H1 (cell line): ENCODE measurements around the gene TMEM59L. TPM values are rescaled to one million over a fixed set of nuclear protein-coding genes. Genes with fewer than 3 reads are reported as not detected.

Experiments
- ASH2L ChIP-seq: fragments of 200-600, 300-600 bp; sonication (generic); IDR thresholded peaks from one replicate; pipeline ENCODE4 v1.7.1; 2017; ENCODE audit warnings: low read length
- BRCA1 ChIP-seq: IDR thresholded peaks from 2 replicates; pipeline ENCODE4 v1.6.1; 2012; ENCODE audit warnings: low read depth, low read length, improper control_type of control experiment
- CHD1 ChIP-seq: IDR thresholded peaks from 2 replicates; pipeline ENCODE4 v1.6.1; 2012; ENCODE audit warnings: low read depth, low read length, improper control_type of control experiment
- CHD7 ChIP-seq: fragments of 300-600 bp; sonication (generic); IDR thresholded peaks from 2 replicates; pipeline ENCODE4 v1.7.1; 2012; ENCODE audit warnings: low read length, moderate library complexity, mild to moderate bottlenecking, inconsistent platforms; ENCODE audit not compliant: insufficient replicate concordance
- E2F6 ChIP-seq: IDR thresholded peaks from 2 replicates; pipeline ENCODE4 v1.6.1; 2012; ENCODE audit warnings: inconsistent platforms
- GABPA ChIP-seq: IDR thresholded peaks from 2 replicates; pipeline ENCODE4 v1.6.1; 2011; ENCODE audit warnings: mild to moderate bottlenecking, low read length, moderate library complexity, borderline replicate concordance; ENCODE audit not compliant: insufficient read depth
- KDM4A ChIP-seq: IDR thresholded peaks from one replicate; pipeline ENCODE4 v1.7.1; 2012; ENCODE audit warnings: low read depth, mild to moderate bottlenecking, moderate library complexity, low read length, inconsistent platforms; ENCODE audit not compliant: severe bottlenecking
- RNF2 ChIP-seq: fragments of 200-900, 300-1000 bp; sonication (generic); IDR thresholded peaks from 2 replicates; pipeline ENCODE4 v1.7.1; 2016; ENCODE audit warnings: borderline replicate concordance, low read depth, mild to moderate bottlenecking, antibody characterized with exemption, low read length; ENCODE audit not compliant: poor library complexity, severe bottlenecking; ENCODE audit errors: missing control alignments
- SIRT6 ChIP-seq: IDR thresholded peaks from one replicate; pipeline ENCODE4 v1.7.1; 2012; ENCODE audit warnings: low read length, inconsistent platforms
- polyA plus RNA-seq, 7 experiments: library from polyadenylated mRNA; depleted of rRNA in 3 of 7; stranded (reverse) in 5 of 7; unstranded in 2 of 7; fragments of >200 nt in 5 of 7; fragments of 200-250 nt in 2 of 7; gene quantifications; 1 replicate in 5 of 7; 2 replicates in 1 of 7; 4 replicates in 1 of 7; pipeline versions ENCODE4 v1.2.1 to v1.2.3, GENCODE V29; 2011 to 2013; ENCODE audit warnings: missing spikeins in 2 of 7, mixed read lengths in 2 of 7
- total RNA-seq: library from RNA; stranded (reverse); fragmentation: NEBNext Ultra II Directional; extraction: Animal tissue kit (Norgen Biotek cat#: 25700); gene quantifications from 2 replicates; pipeline ENCODE4 v1.2.1, GENCODE V29; 2021

The TMEM59L gene
- total and polyA plus RNA-seq, 2 of the 8 experiments (the other 6 are each of a cell fraction or from before 2014, with no cell fraction given), result 4.0 to 12.2 TPM

- TF ChIP-seq CHD7 (no peak), ASH2L (no peak), KDM4A (no peak), CHD1 (no peak), BRCA1 (no peak), SIRT6 (no peak), E2F6 (no peak), RNF2 (no peak), GABPA (no peak)
Observed at GRCh38 chr19:18601875-18602274, 10.8 kb upstream of the TMEM59L start (continued).
